IPS DF 19.7 (cell line): ENCODE results near the gene TRIO.
A peak's percentile ranks its signal among the peaks of the same experiment; 100 is the strongest.

ENCODE experiments used
- DNase-seq: peaks from one replicate; pipeline ENCODE4 v3.0.0-alpha.2; 2013; ENCODE audit warnings: low read depth, low spot score

The TRIO gene

DNA sequence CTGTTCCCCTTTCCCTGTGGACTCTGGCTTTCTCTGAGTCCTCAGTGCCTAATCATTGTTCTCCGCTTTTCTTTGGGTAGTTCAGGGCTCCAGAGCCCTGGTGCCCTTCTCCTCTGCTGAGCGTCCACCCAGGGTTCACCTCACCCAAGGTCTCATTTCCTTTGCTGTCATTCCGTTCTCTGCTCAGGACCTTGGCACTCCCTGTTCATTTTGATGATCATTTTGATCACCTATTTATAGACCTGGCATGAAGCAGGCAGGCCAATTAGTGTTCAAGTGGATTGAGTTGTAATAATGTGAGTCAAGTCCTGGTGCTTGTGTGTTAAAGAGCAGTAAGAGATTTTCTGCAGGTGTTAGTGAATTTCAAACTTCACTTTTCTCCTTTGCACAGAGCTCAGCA, 3.6 kb downstream of the TRIO start:
- no peak for DNase-seq

DNA sequence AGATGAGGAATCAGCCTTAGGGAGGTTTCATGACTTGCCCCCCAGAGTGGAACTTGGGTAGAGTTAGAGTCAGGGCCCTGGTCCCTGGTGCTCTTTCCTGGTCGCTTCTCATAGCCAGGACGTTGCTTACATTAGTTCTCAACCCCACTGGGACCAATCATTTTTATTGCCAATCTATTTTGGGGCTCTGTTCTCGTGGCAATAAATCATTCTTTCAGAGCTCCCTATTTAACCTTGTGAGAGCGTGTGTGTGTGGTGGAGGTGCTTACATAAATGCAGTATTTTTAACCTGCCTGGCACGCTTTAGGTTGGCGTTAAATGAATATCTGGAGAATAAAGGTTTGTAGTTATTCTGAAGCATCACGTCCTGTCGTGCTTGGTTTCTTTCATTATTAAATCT, 4.1 kb downstream of the TRIO start:
- DNase-seq = no peak

DNA sequence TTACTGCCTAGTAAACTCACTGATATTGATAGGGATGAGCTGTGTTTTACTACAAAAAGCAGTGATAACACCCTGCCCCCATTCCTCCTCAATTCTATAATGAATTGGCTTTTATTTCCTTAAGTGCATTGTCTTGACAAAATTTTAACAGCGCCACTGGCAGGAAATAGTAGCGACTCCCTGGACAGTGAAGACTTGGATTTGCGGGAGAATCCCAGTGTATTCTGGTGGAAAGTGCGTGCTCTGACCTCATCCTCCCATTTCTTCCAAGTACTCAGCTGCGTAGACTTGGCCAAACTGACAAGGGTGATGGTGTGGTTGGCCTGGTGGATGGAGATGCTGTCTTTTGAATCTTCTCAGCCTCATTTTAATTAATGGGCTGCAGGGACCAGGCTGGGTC, 5.3 kb downstream of the TRIO start:
- no peak for DNase-seq

DNA sequence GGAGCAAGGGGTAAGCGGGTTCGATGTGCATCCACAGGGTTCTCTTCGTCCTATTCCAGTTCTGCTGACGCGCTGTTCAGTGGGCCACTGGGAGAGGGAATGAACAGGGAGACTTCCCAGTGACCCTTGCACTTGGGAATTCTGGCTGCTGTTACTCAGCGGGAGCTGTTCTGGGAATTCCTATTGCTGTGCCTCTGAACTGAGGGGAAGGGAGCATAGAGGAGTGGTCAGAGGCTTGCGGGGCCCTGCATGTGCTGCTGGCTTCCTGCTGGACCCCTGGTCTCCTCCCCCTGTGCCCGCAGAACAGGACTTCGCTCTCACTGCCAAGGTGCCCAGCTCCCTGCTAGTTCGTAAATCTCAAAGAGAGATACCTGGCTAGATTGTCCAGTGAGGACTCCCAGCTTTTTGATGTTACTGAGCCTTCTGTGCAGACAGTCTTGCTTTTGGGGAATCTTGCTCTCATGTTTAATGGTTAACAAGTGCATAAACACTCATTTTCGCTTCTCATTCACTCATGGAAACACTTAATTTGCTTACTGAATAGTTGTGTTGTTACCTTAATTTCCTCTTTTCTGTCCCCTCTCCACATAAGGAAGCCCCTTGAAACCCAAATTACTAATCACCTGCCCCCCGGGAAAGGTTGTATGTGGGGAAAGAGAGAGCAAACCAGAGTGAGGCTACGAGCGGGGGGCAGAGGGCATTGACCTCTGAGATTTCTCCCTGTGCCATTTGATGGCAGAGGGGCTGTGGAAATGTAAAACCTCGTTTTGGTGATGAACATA, 5.9 kb downstream of the TRIO start:
- no peak for DNase-seq

DNA sequence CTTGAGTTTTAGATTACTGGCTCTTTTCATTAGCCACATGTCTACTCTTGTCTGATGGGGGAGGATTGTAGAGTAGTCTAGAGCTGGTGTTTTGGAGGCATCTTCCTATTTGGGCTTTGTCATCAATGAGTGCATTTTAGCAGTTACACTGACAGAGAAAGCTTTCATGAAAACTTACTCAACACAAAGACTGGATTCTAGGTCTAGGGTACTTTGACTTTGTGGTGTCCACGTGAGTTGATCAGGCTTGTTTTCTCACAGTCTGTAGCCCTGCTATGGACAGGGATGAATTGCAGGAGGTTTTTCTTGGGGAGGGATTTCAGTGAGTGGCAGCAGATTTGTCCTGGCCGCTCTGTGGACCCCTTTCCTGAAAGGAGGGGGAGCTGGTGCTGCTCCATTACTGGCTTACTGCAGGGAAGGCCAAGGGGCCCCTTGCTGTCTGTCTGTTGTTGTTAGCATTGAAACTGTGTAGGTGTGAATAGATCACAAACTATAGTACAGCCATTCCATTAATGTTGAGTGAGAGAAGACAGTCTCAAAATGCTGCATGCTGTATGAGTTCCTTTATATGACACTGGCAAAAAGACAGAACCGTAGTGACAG, 6.6 kb downstream of the TRIO start:
- DNase-seq = no peak

DNA sequence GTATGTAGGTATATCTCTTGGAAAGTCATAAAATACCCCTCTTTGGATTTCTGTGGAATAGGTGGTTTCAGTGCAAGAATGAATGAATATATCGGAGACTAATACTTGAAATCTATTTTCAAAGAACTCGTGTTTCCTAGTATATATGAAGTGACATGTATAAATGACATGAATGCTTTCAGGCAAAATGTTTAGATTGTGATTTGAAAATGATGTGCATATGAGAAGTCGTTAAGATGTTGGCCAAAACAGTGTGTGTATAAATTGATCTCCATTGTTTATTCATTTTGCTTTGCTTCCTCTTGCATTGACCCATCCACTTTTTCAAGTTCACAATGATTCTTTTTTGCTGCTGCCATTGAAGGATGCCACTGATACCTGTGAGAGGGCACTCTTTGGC, 8.3 kb downstream of the TRIO start:
- DNase-seq = no peak

DNA sequence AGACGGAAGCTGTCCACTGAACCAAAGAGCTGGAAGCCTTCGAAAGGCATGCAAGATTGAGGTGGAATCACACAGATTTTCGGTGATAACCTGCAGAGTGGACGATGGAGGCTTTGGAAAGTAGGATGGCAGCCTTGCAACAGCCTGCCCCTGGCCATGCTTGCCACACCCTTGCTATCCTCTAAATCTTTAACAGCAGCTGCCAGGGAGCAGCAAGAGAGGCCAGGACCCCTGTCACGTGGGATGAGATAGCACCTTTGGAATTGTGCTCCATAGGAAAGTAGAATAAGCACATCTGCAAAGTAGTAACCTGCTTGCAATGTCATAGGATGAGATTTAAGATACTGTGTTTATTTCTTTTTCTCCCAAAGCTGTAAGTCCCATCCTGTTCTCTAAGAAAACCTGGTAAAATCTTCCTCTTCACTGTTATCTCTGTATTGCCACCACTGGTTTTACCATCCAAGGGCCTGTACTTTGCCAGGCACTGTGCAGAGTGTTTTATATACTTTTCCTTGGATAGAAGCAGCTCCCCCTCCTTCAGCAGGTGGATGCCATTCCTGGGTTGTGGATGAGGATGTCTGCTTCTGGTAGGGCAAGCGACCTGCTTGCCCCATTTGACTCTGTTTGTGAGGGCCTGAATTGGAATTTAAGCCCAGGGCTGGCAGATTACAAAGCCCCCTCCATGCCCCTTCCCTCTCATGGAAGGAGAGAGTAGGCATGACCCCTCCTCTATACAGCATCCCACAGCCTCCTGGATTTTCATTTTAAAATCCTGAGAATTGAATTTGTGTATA, 10.1 kb downstream of the TRIO start:
- DNase-seq = no peak

DNA sequence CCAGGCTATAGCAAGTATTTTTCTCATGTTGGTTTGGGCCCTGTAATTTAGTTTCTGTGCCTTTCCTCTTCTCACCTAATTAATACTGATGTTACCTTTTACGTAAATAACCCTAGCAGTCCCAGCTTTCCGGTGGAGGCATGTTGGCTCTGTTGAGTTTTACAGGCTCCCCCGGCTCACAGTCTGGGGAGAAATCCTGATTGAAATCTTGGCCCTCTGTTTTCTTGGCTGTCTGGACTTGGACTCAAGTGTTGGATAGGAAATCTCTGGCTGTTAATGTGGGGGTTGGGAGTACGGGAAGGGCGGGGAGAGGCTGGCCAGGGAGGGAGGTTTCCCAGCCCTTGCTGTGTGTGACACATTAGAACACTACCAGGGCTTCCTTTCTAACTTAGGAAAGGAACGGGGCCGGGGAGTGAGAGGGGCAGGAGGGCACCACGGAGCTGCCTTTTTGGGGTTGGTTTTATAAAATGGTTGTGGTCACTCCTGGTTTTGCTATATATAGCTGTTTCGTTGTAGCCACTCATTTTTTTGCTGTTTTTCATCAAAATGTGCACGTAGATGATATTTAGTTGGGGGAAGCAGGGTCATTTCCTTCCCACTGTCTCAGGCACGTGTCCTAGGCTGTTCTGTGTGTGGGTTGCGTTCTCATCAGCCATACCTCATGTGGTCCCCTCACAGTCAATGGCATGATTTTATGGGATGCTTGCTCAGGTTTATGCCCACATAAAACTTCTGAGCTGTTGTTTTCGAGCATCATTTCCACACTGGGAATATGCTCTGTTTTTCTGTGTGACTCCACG, 11.0 kb downstream of the TRIO start:
- DNase-seq = no peak

DNA sequence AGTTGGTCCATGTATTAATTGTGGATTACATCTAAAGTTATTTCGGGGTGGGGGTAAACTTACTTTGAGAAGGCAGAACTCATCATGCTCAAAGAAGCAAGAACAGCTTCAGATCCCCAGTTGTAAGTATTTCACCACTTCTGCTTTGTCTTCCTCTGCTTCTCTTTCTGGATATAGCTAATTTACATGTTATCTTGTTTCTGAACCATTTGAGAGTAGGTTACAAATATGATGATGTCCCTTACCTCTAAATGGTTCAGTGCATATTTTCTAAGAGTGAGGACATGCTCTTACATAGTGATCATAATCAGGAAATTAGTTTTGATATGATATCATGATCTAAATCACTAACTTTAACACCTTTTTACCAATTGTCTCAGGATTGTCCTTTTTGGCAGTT, 11.9 kb downstream of the TRIO start:
- no peak for DNase-seq

DNA sequence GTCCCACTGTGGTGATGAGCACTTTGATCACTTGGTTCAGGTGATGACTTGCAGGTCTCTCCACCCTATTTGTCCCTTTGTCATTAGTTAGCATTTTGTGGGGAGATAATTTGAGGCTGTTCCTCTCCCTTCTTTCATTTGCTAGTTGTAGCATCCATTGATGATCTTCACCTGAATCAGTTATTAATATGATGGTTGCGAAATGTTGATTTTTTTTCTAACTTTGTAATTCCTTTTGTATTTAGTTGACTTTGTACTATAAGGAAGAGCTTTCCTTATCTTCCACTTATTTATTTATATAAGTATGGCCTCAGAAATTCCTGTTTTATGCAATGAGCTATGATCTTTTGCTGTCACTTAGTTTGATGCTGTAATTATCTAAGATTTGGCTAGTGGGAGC, 12.6 kb downstream of the TRIO start:
- no peak for DNase-seq

DNA sequence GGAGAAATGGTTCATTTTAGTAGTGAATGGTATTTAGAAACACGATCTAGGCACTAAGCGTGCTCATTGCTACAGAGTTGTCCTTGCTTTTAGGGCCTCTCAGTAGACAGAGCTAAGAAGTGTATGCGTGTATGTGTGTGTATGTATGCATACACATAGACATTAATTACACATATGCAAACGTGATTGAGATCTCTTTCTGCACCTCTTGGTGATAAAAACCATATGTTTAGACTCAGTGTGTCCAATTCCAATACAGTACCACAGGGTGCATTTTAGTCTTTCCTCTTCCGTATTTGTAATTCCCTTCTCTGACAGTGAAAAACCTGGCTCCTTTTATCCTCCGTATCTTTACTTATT, 13.1 kb downstream of the TRIO start:
- DNase-seq = no peak

DNA sequence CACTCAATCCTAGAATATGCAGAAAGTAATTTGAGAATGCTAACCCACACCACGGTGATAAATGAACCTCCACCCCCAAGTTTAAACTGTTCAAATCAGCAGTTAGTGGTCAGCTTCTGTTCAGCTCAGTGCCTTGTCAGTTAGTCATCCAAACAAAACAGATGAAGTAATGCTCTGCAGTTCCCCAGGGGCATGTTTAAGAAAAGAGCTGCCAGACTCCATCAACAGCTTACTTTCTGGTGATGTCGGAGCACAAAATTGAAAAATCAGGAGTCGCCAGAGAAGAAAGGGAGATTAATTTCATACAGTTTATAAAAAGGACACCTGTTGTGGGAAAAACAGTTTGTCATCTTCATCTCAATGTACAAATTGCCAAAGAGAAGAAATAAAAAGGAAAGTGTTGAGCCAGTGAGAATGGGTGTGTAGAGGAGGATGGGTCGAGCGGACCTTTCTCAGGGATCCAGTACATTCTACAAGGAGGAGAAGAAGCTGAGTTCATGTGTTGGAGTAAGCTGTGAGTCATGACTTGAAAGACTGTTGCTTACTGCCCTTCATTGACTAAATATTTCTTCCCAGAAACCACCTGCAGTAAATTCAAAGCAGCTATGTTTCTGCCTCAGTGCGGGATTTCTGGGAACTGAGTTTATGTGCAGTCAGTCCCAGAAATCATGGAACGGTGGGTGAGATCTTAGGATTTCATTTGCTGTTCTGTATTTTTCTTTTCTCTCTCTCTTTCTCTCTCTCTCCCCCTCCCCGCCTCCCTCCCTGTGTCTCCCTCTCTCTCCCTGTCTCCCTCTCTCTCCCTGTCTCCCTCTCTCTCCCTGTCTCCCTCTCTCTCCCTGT, 13.7 kb downstream of the TRIO start:
- no peak for DNase-seq

DNA sequence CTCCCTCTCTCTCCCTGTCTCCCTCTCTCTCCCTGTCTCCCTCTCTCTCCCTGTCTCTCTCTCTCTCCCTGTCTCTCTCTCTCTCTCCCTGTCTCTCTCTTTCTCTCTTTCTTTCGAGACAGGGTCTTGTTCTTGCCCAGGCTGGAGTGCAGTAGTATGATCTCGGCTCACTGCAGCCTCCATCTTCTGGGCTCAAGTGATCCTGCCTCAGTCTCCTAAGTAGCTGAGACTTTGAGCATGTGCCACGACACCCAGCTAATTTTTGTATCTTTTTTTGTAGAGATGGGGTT, 14.3 kb downstream of the TRIO start:
- no peak for DNase-seq

DNA sequence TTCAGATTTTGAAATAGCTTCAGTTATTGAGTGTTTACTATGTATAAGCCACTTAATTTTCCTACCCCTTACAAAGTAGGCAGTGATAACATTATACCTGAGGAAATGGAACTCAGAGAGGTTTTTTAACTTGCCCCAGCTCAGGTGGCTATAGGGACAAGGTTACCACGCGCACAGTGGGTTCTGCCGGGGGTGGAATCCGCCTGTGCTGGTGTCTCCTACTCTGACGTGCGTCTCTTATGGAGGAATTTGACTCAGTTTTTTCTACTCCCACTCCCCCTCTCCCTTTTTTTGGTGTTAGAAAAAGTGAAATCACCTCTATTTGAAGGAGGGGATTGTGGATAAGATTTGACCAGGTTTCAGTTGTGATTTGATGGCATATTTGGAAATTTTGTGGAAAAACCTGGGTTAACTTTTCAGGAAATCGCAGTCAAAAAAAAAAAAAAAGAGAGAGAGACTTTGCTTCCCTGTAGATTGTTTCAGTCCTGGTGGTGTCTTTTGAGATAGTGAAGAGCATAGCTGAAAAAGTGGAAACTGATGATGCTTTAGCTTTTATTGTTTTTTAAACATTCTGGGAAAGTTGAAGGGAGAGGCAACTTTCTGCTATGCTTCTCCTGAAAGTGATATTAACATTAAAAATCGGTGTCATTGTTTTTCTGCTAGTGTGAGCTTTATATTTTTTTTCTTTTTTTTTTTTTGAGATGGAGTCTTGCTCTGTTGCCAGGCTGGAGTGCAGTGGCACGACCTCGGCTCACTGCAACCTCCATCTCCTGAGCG, 15.9 kb downstream of the TRIO start:
- no peak for DNase-seq

DNA sequence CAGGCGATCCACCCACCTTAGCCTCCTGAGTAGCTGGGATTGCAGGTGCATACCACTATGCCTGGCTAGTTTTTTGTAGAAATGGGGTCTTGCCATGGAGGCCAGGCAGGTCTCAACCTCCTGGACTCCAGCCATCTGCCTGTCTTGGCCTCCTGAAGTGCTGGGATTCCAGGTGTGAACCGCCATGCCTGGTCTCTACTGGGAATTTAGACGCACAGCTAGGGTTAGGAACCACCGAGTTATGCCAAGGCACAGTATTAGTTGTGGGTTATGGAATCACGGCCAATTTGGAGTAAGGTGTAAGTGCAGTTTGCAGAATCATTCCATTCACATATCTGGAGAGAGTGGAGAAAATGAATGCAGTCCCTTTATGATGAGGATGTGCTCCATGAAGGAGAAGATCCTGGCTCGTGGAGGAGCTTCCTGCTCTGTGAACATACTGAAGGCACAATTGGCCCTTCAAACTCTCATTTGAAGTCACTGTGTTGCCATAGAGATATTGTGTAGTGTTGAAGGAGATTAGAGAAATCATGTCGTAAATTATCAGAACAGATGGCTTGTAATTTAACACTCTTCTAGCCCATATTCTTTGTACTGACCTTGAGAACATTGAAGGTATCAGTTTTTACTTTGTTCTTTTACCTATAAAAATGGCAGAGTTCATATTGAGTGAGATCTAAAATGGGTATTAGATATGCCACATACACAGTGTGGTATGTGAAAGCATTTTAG, 18.8 kb downstream of the TRIO start:
- no peak for DNase-seq

DNA sequence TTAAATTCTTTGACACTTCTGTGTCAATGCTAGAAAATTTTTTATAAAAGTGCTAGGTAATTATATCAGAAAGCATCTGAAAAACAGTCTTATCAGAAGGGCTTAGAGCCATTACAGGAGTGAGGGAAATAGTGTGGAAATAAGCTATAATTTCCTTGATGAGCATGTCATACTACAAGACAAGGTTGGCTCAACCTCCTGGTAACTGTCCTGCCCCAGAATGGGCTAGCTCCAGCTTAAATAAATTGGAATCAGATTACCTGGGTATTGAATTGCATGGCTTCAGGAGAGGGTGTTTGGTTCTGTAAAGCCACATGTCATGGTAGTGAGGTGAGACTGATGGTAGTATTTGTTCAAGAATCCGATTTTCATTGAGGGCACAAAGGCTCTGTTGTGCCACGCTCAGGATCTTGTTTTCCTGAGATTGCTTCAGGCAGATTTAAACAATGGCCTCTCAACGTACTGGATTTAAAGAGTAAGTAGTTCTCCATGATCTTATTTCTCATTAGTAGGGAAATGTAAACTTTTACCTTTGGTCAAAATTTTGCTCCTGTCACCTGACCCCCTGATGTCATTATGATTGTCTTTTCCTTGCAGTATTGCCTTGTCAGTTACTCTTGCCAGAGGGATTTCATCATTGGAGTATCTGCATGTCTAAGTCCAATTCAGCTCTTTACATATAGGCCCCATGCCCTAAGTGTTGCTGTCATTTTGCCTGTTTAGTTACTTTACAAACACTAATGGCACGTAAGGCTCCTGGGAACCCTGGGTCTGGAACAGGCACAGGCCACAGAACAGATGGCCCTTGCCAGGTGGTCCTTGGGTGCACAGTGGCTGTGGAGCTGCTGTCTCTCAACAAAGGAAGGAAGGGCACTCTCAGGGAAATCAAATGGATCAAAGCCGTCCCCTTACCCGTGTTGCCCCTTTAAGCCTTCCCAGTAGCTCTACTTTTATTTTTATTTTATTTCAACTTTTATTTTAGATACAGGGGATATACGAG, 21.3 kb downstream of the TRIO start:
- DNase-seq = no peak

DNA sequence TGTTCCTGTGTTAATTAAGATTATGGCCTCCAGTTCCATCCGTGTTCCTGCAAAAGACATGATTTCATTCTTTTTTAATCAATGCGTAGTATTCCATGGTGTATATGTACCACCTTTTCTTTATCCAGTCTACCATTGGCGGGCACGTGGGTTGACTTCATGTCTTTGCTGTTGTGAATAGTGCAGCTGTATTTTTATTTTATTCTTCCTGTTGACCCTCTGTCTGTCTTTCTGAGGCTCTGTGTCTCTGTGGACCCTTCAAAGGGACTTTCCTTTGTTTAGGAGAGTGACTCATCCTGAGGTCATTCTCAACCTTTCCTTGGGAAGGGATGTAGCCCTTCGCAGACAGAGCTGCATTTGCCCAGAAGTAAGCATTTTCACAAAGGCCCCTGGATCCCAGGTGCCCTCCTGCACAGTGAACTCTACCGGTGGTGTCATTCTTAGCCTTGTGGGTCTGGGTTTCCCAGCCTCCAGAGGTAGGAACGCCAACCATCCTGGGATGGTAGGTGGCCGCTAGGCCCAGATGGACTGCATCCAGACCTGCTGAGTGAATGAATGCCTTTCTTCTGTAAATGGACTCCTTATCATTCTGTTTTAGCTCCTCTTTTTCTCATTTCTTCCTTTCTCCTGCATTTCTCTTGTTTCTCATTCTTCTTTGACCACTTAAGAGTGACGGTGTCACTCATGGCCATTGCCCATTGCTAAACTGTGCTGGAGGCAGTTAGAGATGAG, 22.4 kb downstream of the TRIO start:
- peak; percentile 47 for DNase-seq

DNA sequence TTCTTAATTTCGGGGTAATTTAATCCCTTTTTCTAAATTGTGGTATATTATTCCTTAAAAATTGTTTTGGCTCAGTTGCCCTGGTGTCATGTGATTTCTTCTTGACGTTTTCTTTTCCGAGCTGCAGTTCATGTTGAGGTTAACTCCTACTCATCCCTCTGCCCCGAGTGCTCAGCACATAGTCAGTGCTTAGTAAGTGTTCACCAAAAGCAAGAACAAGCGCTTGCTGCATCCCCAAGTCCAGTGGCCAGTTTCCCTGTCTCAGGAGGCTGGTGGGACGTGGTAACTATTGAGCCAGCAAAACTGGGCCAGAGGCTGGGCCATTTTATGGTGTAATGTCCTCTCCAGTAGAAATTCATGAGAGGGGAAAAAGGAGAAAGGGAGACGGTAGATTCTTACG, 23.3 kb downstream of the TRIO start:
- no peak for DNase-seq
